ENCODE data around the gene KRT9.
"Not testable (repeated sequence)": the region's sequence is repeated elsewhere in the genome, so short reads cannot be mapped to it uniquely, and the experiment has no call there.

Gene KRT9

DNA sequence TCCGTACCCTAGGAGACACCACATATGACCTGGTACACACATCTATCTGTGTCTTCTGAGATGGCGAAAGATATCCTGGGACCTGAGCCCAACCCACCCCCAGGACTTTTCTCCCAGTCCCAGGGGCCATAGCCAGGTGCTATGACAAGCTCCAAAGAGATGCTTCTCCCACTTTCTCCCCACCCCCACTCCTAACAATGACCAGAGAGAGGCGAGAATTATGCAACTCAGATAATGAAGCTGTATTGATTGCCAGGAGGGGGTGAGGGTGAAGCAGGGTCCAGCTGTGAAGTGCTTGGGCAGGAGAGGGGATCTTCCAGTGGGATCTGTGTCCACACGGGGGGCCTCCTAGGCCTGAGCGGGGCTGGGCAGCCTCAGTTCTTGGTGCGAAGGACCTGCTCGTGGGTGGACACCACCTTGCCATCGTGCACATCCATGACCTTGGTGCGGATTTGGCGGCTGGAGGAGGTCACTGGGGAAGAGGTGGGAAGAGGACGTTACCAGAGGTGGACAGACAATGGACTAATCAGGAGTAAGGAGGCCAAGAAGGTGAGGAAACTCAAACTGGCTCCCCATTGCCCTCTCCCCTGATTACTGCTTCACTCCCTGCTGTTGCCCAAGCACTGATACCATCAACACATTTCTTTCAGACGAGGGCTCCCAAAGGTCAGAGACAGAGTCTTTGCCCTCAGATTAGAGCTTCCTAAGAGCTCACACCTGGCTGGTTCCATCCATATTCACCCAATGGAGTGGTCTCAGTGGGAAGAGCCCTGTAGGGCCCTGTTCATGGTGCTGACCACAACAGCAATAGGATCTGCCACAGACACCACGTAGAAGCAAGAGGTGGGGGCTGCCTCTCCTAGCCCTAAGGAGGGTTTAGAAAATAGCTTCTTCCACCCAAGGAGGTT is 10.5 kb upstream of the KRT9 start:
- not testable (repeated sequence) for H3K36me3 ChIP-seq (ENCODE audit: control insufficient read depth, insufficient read depth, low read length); H3K27me3 ChIP-seq (ENCODE audit: control insufficient read depth, insufficient read depth, low read length)

GRCh38 chr17:41581366-41582060 is 9.7 kb upstream of the KRT9 start:
- Histone ChIP-seq H3K9me3 (ENCODE audit: control insufficient read depth, insufficient read depth, low read length) (no peaks in the 10 kb centered on the region), H3K9ac (ENCODE audit: low read depth, low read length) (no peak overlapping the region), H3K4me1 (ENCODE audit: control insufficient read depth, insufficient read depth, low read length) (peaks cover 3% of the 10 kb centered on the region), H3K27me3 (ENCODE audit: control insufficient read depth, insufficient read depth, low read length) (peaks cover 10% of the 10 kb centered on the region), H3K4me3 (ENCODE audit: low read depth, low read length) (no peak overlapping the region), H3K36me3 (ENCODE audit: control insufficient read depth, insufficient read depth, low read length) (no peaks in the 10 kb centered on the region)

More for the DNA sequence above, 10.5 kb upstream of the KRT9 start:
- H3K9ac ChIP-seq (ENCODE audit: low read depth, low read length); H3K9me3 ChIP-seq (ENCODE audit: control insufficient read depth, insufficient read depth, low read length); H3K4me3 ChIP-seq (ENCODE audit: low read depth, low read length); H3K4me1 ChIP-seq (ENCODE audit: control insufficient read depth, insufficient read depth, low read length): not testable (repeated sequence)

- H3K27me3 ChIP-seq (ENCODE audit: control insufficient read depth, insufficient read depth, low read length): peaks cover 10% of the 10 kb centered on the region
- no peak overlapping the region for H3K4me3 ChIP-seq (ENCODE audit: low read depth, low read length)
Measured at GRCh38 chr17:41580687-41581365, 9.0 kb upstream of the KRT9 start.

GRCh38 chr17:41580244-41580575 is 8.4 kb upstream of the KRT9 start:
- Histone ChIP-seq H3K9me3 (ENCODE audit: control insufficient read depth, insufficient read depth, low read length) (no peaks in the 10 kb centered on the region), H3K4me1 (ENCODE audit: control insufficient read depth, insufficient read depth, low read length) (peaks cover 3% of the 10 kb centered on the region)

More at GRCh38 chr17:41580687-41581365, 9.0 kb upstream of the KRT9 start:
- Histone ChIP-seq H3K36me3 (ENCODE audit: control insufficient read depth, insufficient read depth, low read length) (no peaks in the 10 kb centered on the region), H3K9me3 (ENCODE audit: control insufficient read depth, insufficient read depth, low read length) (no peaks in the 10 kb centered on the region), H3K4me1 (ENCODE audit: control insufficient read depth, insufficient read depth, low read length) (peaks cover 3% of the 10 kb centered on the region), H3K9ac (ENCODE audit: low read depth, low read length) (no peak overlapping the region)

DNA sequence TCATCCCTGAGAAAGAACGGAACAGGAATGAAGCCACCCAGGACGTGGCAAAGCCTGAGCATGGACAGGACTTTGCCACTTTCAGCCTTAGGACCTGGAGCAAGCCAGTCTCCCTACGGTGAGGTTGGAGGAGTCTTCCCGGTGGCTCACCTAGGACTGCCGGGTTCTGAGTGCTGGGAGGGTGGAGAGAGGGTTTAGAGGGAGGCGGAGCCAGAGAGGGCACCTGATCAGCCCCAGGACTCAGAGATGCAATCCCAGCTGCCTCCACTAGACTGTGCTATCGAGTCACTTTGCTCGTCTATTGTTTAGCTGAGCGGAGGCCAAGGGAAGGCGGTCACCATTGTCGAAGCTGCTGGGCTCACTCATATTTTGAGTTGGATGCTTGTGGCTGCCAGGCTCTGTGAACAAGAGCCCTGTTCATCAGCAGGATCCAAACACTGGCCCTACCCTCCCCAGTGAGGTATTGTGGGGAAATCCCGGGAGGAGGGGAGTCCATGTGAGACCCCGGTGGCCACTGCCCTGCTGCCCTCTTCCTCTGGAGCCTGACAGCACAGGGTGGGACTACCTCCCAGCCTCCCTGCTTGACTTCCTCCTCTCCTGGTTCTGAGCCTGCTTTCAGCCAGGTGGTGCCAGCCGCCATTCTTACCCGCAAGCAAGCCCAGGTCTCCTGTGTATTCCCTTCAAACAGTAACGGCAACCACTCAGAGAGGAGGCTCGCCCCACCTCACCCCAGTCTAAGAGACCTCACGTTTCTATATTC is 7.8 kb upstream of the KRT9 start:
- Histone ChIP-seq H3K27me3 (ENCODE audit: control insufficient read depth, insufficient read depth, low read length) (peaks cover 10% of the 10 kb centered on the region), H3K9ac (ENCODE audit: low read depth, low read length) (no peak overlapping the region), H3K4me3 (ENCODE audit: low read depth, low read length) (no peak overlapping the region), H3K4me1 (ENCODE audit: control insufficient read depth, insufficient read depth, low read length) (peaks cover 3% of the 10 kb centered on the region), H3K9me3 (ENCODE audit: control insufficient read depth, insufficient read depth, low read length) (no peaks in the 10 kb centered on the region), H3K36me3 (ENCODE audit: control insufficient read depth, insufficient read depth, low read length) (no peaks in the 10 kb centered on the region)

More at GRCh38 chr17:41580244-41580575, 8.4 kb upstream of the KRT9 start:
- H3K4me3 ChIP-seq (ENCODE audit: low read depth, low read length): no peak overlapping the region
- H3K36me3 ChIP-seq (ENCODE audit: control insufficient read depth, insufficient read depth, low read length): no peaks in the 10 kb centered on the region
- H3K9ac ChIP-seq (ENCODE audit: low read depth, low read length): no peak overlapping the region
- H3K27me3 ChIP-seq (ENCODE audit: control insufficient read depth, insufficient read depth, low read length): peaks cover 10% of the 10 kb centered on the region

GRCh38 chr17:41578971-41579370 is 7.1 kb upstream of the KRT9 start:
- H3K4me3 ChIP-seq (ENCODE audit: low read depth, low read length): no peak overlapping the region
- peaks cover 10% of the 10 kb centered on the region for H3K27me3 ChIP-seq (ENCODE audit: control insufficient read depth, insufficient read depth, low read length)
- peaks cover 3% of the 10 kb centered on the region for H3K4me1 ChIP-seq (ENCODE audit: control insufficient read depth, insufficient read depth, low read length)
- no peak overlapping the region for H3K9ac ChIP-seq (ENCODE audit: low read depth, low read length)
- H3K36me3 ChIP-seq (ENCODE audit: control insufficient read depth, insufficient read depth, low read length): no peaks in the 10 kb centered on the region
- no peaks in the 10 kb centered on the region for H3K9me3 ChIP-seq (ENCODE audit: control insufficient read depth, insufficient read depth, low read length)

DNA sequence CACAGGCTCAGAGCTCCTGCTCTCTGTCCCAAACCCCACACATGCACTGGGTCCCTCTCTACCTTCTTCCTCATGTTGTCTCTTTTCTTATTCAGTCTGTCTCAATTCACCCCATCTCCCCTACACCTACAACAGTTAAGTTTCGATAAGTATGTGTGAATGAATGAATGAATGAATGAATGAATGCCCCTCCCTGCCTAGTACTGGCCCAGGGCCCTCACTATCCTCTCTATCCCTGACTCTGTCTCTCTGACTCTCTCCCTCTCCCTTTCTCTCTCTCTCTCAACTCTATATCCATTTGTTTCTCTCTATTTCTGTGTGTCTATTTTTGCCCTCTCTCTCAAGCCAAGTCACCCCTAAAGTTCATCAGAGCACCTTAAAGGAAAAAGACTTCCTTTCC is 6.7 kb upstream of the KRT9 start:
- Histone ChIP-seq H3K27me3 (ENCODE audit: control insufficient read depth, insufficient read depth, low read length) (peaks cover 10% of the 10 kb centered on the region), H3K4me3 (ENCODE audit: low read depth, low read length) (no peak overlapping the region), H3K4me1 (ENCODE audit: control insufficient read depth, insufficient read depth, low read length) (peaks cover 3% of the 10 kb centered on the region), H3K9ac (ENCODE audit: low read depth, low read length) (no peak overlapping the region), H3K9me3 (ENCODE audit: control insufficient read depth, insufficient read depth, low read length) (no peaks in the 10 kb centered on the region), H3K36me3 (ENCODE audit: control insufficient read depth, insufficient read depth, low read length) (no peaks in the 10 kb centered on the region)

- not testable (repeated sequence) for H3K27me3 ChIP-seq (ENCODE audit: control insufficient read depth, insufficient read depth, low read length); H3K36me3 ChIP-seq (ENCODE audit: control insufficient read depth, insufficient read depth, low read length); H3K9ac ChIP-seq (ENCODE audit: low read depth, low read length); H3K4me3 ChIP-seq (ENCODE audit: low read depth, low read length); H3K4me1 ChIP-seq (ENCODE audit: control insufficient read depth, insufficient read depth, low read length); H3K9me3 ChIP-seq (ENCODE audit: control insufficient read depth, insufficient read depth, low read length)
Measured at GRCh38 chr17:41576740-41577139, 4.9 kb upstream of the KRT9 start.

DNA sequence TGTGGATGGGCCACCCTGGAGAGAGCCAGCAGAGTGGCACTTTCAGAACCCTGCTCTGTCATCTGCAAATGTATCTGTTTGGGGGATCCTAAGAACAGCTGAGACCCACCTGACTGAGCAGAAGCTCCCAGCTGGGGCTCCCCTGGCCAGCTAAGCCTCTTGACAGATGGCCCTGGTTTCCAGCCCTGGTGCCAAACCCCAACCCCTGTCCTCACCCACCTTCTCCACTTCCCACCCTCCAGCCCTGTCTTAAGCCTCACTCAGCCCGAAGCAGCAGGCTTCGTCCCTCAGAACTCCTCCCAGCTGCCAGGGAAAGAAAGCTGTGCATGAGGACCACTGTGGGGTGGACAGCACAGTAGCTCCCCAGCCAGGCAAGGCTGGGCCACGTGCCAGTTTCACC is 3.5 kb upstream of the KRT9 start:
- Histone ChIP-seq H3K27me3 (ENCODE audit: control insufficient read depth, insufficient read depth, low read length) (peaks cover 5% of the 10 kb centered on the region), H3K9ac (ENCODE audit: low read depth, low read length) (no peak overlapping the region), H3K4me1 (ENCODE audit: control insufficient read depth, insufficient read depth, low read length) (peaks cover 3% of the 10 kb centered on the region), H3K4me3 (ENCODE audit: low read depth, low read length) (no peak overlapping the region), H3K36me3 (ENCODE audit: control insufficient read depth, insufficient read depth, low read length) (no peaks in the 10 kb centered on the region), H3K9me3 (ENCODE audit: control insufficient read depth, insufficient read depth, low read length) (no peaks in the 10 kb centered on the region)

GRCh38 chr17:41567317-41567716 is 4.5 kb downstream of the KRT9 start:
- no peaks in the 10 kb centered on the region for H3K27me3 ChIP-seq (ENCODE audit: control insufficient read depth, insufficient read depth, low read length)
- H3K9me3 ChIP-seq (ENCODE audit: control insufficient read depth, insufficient read depth, low read length): no peaks in the 10 kb centered on the region
- no peaks in the 10 kb centered on the region for H3K36me3 ChIP-seq (ENCODE audit: control insufficient read depth, insufficient read depth, low read length)
- H3K4me1 ChIP-seq (ENCODE audit: control insufficient read depth, insufficient read depth, low read length): no peaks in the 10 kb centered on the region
- H3K9ac ChIP-seq (ENCODE audit: low read depth, low read length): no peak overlapping the region
- H3K4me3 ChIP-seq (ENCODE audit: low read depth, low read length): no peak overlapping the region

- no peaks in the 10 kb centered on the region for H3K27me3 ChIP-seq (ENCODE audit: control insufficient read depth, insufficient read depth, low read length)
- no peak overlapping the region for H3K4me3 ChIP-seq (ENCODE audit: low read depth, low read length)
- no peak overlapping the region for H3K9ac ChIP-seq (ENCODE audit: low read depth, low read length)
- H3K36me3 ChIP-seq (ENCODE audit: control insufficient read depth, insufficient read depth, low read length): no peaks in the 10 kb centered on the region
- H3K4me1 ChIP-seq (ENCODE audit: control insufficient read depth, insufficient read depth, low read length): no peaks in the 10 kb centered on the region
- H3K9me3 ChIP-seq (ENCODE audit: control insufficient read depth, insufficient read depth, low read length): no peaks in the 10 kb centered on the region
Measured at GRCh38 chr17:41565338-41565737, 6.5 kb downstream of the KRT9 start.
